Measurements from ENCODE around the gene CDK5.

GRCh38 chr7:151035026-151035717 is 22.5 kb downstream of the CDK5 start:
- TF ChIP-seq CTCF (IDR thresholded peaks at IDR 0.05 in 2 of 3, conservative IDR thresholded peaks at IDR 0.05 in 1 of 3; ENCODE audit: control insufficient read depth in 2 of 3, extremely low read depth in 1 of 3, insufficient read depth in 1 of 3, low read depth in 3 of 3, low read length in 3 of 3) (no peak), ZBTB11 (CRISPR knock-in tag; IDR thresholded peaks at IDR 0.05) (no peak), YY1 (IDR thresholded peaks at IDR 0.05; ENCODE audit: low read depth, low read length) (no peak), POLR2A (IDR thresholded peaks at IDR 0.05; ENCODE audit: low read depth, low read length) (no peak), EZH2 (IDR thresholded peaks at IDR 0.05; ENCODE audit: borderline replicate concordance, control insufficient read depth, low read depth, low read length) (no peak), NFYB (IDR thresholded peaks at IDR 0.05; ENCODE audit: insufficient read depth, low read depth, low read length) (no peak), ZNF217 (IDR thresholded peaks at IDR 0.05) (no peak), HDAC2 (IDR thresholded peaks at IDR 0.05) (no peak)
